ENCODE data around the gene NR4A3.

The NR4A3 gene

GRCh38 chr9:99845063-99845462 lies 23.4 kb downstream of the NR4A3 start:
- H3K4me2 ChIP-seq (ENCODE audit: low read depth, low read length, poor library complexity, severe bottlenecking), result no peak overlapping the region
- peaks cover 20% of the 10 kb centered on the region for H3K4me1 ChIP-seq (ENCODE audit: insufficient read depth, low read length, poor library complexity, severe bottlenecking)
- H3K79me2 ChIP-seq (ENCODE audit: insufficient read depth, low read length), result no peaks in the 10 kb centered on the region
- TF ChIP-seq, protein P1, sequence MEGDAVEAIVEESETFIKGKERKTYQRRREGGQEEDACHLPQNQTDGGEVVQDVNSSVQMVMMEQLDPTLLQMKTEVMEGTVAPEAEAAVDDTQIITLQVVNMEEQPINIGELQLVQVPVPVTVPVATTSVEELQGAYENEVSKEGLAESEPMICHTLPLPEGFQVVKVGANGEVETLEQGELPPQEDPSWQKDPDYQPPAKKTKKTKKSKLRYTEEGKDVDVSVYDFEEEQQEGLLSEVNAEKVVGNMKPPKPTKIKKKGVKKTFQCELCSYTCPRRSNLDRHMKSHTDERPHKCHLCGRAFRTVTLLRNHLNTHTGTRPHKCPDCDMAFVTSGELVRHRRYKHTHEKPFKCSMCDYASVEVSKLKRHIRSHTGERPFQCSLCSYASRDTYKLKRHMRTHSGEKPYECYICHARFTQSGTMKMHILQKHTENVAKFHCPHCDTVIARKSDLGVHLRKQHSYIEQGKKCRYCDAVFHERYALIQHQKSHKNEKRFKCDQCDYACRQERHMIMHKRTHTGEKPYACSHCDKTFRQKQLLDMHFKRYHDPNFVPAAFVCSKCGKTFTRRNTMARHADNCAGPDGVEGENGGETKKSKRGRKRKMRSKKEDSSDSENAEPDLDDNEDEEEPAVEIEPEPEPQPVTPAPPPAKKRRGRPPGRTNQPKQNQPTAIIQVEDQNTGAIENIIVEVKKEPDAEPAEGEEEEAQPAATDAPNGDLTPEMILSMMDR (conservative IDR thresholded peaks at IDR 0.05; ENCODE audit: low read length), result no peak
- TF ChIP-seq EZH2phosphoT487 (IDR thresholded peaks at IDR 0.05; ENCODE audit: borderline replicate concordance), result no peak
- H3K27me3 ChIP-seq (ENCODE audit: insufficient read depth, low read length, poor library complexity, severe bottlenecking), result no peaks in the 10 kb centered on the region
- H3F3A ChIP-seq (ENCODE audit: low read depth), result no peaks in the 10 kb centered on the region
- no peak overlapping the region for H3K4me3 ChIP-seq (ENCODE audit: low read length, poor library complexity, severe bottlenecking)
- no peaks in the 10 kb centered on the region for H3K9me2 ChIP-seq (replicated peaks; ENCODE audit: low read depth, low read length)
- H3K36me3 ChIP-seq (ENCODE audit: insufficient read depth, low read length), result no peaks in the 10 kb centered on the region
- no peaks in the 10 kb centered on the region for H3K9me3 ChIP-seq (ENCODE audit: insufficient read depth, low read depth, low read length)
- H4K20me1 ChIP-seq (ENCODE audit: insufficient read depth, low read length, poor library complexity, severe bottlenecking), result no peaks in the 10 kb centered on the region
- no peak overlapping the region for H3K9ac ChIP-seq (ENCODE audit: low read depth, low read length, poor library complexity, severe bottlenecking)
- H2AFZ ChIP-seq (ENCODE audit: low read length), result no peak overlapping the region

DNA sequence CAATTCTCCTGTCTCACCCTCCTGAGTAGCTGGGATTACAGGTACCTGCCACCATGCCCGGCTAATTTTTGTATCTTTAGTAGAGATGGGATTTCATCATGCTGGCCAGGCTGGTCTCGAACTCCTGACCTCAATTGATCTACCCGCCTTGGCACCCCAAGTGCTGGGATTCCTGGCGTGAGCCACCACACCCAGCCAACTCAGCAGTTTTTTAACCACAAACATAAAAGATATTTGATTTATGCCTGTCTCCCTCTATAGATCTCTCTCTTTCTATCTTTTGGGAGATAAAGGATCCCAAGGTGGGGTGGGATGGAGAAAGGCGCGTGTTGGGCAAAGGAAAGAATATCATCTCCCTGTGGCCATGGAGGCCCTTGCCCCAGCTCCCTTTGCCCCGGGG lies 26.8 kb downstream of the NR4A3 start:
- TF ChIP-seq, protein P1 (conservative IDR thresholded peaks at IDR 0.05; ENCODE audit: low read length), result no peak
- no peak for TF ChIP-seq EZH2phosphoT487 (IDR thresholded peaks at IDR 0.05; ENCODE audit: borderline replicate concordance)
- no peaks in the 10 kb centered on the region for H4K20me1 ChIP-seq (ENCODE audit: insufficient read depth, low read length, poor library complexity, severe bottlenecking)
- no peaks in the 10 kb centered on the region for H3K9me2 ChIP-seq (replicated peaks; ENCODE audit: low read depth, low read length)
- no peak overlapping the region for H3K4me2 ChIP-seq (ENCODE audit: low read depth, low read length, poor library complexity, severe bottlenecking)
- H3K4me3 ChIP-seq (ENCODE audit: low read length, poor library complexity, severe bottlenecking), result no peak overlapping the region
- H3K79me2 ChIP-seq (ENCODE audit: insufficient read depth, low read length), result no peaks in the 10 kb centered on the region
- no peaks in the 10 kb centered on the region for H3K36me3 ChIP-seq (ENCODE audit: insufficient read depth, low read length)
- peaks cover 36% of the 10 kb centered on the region for H3K4me1 ChIP-seq (ENCODE audit: insufficient read depth, low read length, poor library complexity, severe bottlenecking)
- H3K9me3 ChIP-seq (ENCODE audit: insufficient read depth, low read depth, low read length), result no peaks in the 10 kb centered on the region
- no peaks in the 10 kb centered on the region for H3K27me3 ChIP-seq (ENCODE audit: insufficient read depth, low read length, poor library complexity, severe bottlenecking)
- H2AFZ ChIP-seq (ENCODE audit: low read length), result no peak overlapping the region
- no peak overlapping the region for H3K9ac ChIP-seq (ENCODE audit: low read depth, low read length, poor library complexity, severe bottlenecking)
- H3F3A ChIP-seq (ENCODE audit: low read depth), result 0 out of 2 replicates have a peak, but pooled peaks cover 10% of the 10 kb centered on the region

GRCh38 chr9:99850736-99851499 lies 29.2 kb downstream of the NR4A3 start:
- Histone ChIP-seq H3K4me2 (ENCODE audit: low read depth, low read length, poor library complexity, severe bottlenecking) (peak overlapping the region; percentile 79), H3K4me3 (ENCODE audit: low read length, poor library complexity, severe bottlenecking) (peak overlapping the region; percentile 53), H3K27me3 (ENCODE audit: insufficient read depth, low read length, poor library complexity, severe bottlenecking) (no peaks in the 10 kb centered on the region), H2AFZ (ENCODE audit: low read length) (peak overlapping the region; percentile 50; the same call in 1 of the 2 replicates), H3F3A (ENCODE audit: low read depth) (0 out of 2 replicates have a peak, but pooled peaks cover 10% of the 10 kb centered on the region), H4K20me1 (ENCODE audit: insufficient read depth, low read length, poor library complexity, severe bottlenecking) (no peaks in the 10 kb centered on the region), H3K9ac (ENCODE audit: low read depth, low read length, poor library complexity, severe bottlenecking) (peak overlapping the region; percentile 60), H3K9me2 (replicated peaks; ENCODE audit: low read depth, low read length) (no peaks in the 10 kb centered on the region), H3K4me1 (ENCODE audit: insufficient read depth, low read length, poor library complexity, severe bottlenecking) (peaks cover 35% of the 10 kb centered on the region), H3K36me3 (ENCODE audit: insufficient read depth, low read length) (no peaks in the 10 kb centered on the region), H3K79me2 (ENCODE audit: insufficient read depth, low read length) (no peaks in the 10 kb centered on the region), H3K9me3 (ENCODE audit: insufficient read depth, low read depth, low read length) (no peaks in the 10 kb centered on the region)
- no peak for TF ChIP-seq EZH2phosphoT487 (IDR thresholded peaks at IDR 0.05; ENCODE audit: borderline replicate concordance)
- TF ChIP-seq, protein P1 (conservative IDR thresholded peaks at IDR 0.05; ENCODE audit: low read length), result no peak

Measured in Loucy (cell line).